H9 (cell line): ENCODE data around the gene RMND5B. TPM values are rescaled to one million over a fixed set of nuclear protein-coding genes. Genes with fewer than 3 reads are reported as not detected.

ENCODE experiments used
- DNase-seq: peaks from one replicate; pipeline ENCODE4 v3.0.0-alpha.2; 2017
- H2AFZ ChIP-seq: one replicate; pipeline ENCODE4 v1.6.1; 2013; ENCODE audit warnings: mild to moderate bottlenecking, low read length, control low read depth, moderate library complexity
- H2AK5ac ChIP-seq: 2 replicates; pipeline ENCODE4 v1.6.1; 2013; ENCODE audit warnings: low read length, control low read depth, mixed read lengths; ENCODE audit not compliant: insufficient read length
- H2BK120ac ChIP-seq: one replicate; pipeline ENCODE4 v1.6.1; 2013; ENCODE audit warnings: low read depth, mild to moderate bottlenecking, low read length, control low read depth, inconsistent platforms; ENCODE audit not compliant: poor library complexity, severe bottlenecking
- H2BK12ac ChIP-seq: 2 replicates; pipeline ENCODE4 v1.6.1; 2013; ENCODE audit warnings: low read length, control low read depth, mixed read lengths, low read depth; ENCODE audit not compliant: insufficient read length
- H2BK15ac ChIP-seq: 2 replicates; pipeline ENCODE4 v1.6.1; 2013; ENCODE audit warnings: low read depth, low read length, control low read depth
- H2BK20ac ChIP-seq: one replicate; pipeline ENCODE4 v1.6.1; 2013; ENCODE audit warnings: low read depth, mild to moderate bottlenecking, low read length, control low read depth, inconsistent platforms; ENCODE audit not compliant: poor library complexity, severe bottlenecking
- H2BK5ac ChIP-seq: 2 replicates; pipeline ENCODE4 v1.6.1; 2013; ENCODE audit warnings: low read length, control low read depth, mixed read lengths; ENCODE audit not compliant: insufficient read length
- H3K14ac ChIP-seq: 2 replicates; pipeline ENCODE4 v1.6.1; 2013; ENCODE audit warnings: low read length, control low read depth; ENCODE audit not compliant: insufficient read depth
- H3K18ac ChIP-seq: 2 replicates; pipeline ENCODE4 v1.6.1; 2013; ENCODE audit warnings: low read depth, mild to moderate bottlenecking, mixed read lengths, low read length, control low read depth; ENCODE audit not compliant: insufficient read length
- H3K23ac ChIP-seq: 2 replicates; pipeline ENCODE4 v1.6.1; 2013; ENCODE audit warnings: low read length, control low read depth, mixed read lengths, low read depth; ENCODE audit not compliant: insufficient read length
- H3K23me2 ChIP-seq: 2 replicates; pipeline ENCODE4 v1.6.1; 2013; ENCODE audit warnings: low read depth, mild to moderate bottlenecking, mixed read lengths, low read length, control low read depth; ENCODE audit not compliant: insufficient read length, poor library complexity, severe bottlenecking
- H3K27ac ChIP-seq: 2 replicates; pipeline ENCODE4 v1.5.1; 2013; ENCODE audit warnings: low read length, control low read depth, mixed read lengths, low read depth; ENCODE audit not compliant: insufficient read length
- H3K27me3 ChIP-seq: 2 replicates; pipeline ENCODE4 v1.6.1; 2013; ENCODE audit warnings: low read length, control low read depth, inconsistent platforms; ENCODE audit not compliant: insufficient read depth
- H3K4ac ChIP-seq: 2 replicates; pipeline ENCODE4 v1.6.1; 2013; ENCODE audit warnings: low read depth, mild to moderate bottlenecking, control low read depth, inconsistent platforms, low read length, moderate library complexity
- H3K4me1 ChIP-seq: 2 replicates; pipeline ENCODE4 v1.6.1; 2013; ENCODE audit warnings: low read length, control low read depth, inconsistent platforms; ENCODE audit not compliant: insufficient read depth
- H3K4me2 ChIP-seq: 2 replicates; pipeline ENCODE4 v1.6.1; 2013; ENCODE audit warnings: low read length, control low read depth, mixed read lengths; ENCODE audit not compliant: insufficient read length, insufficient read depth
- H3K56ac ChIP-seq: 2 replicates; pipeline ENCODE4 v1.6.1; 2013; ENCODE audit warnings: low read depth, mild to moderate bottlenecking, mixed read lengths, low read length, control low read depth; ENCODE audit not compliant: insufficient read length
- H3K79me1 ChIP-seq: 2 replicates; pipeline ENCODE4 v1.6.1; 2013; ENCODE audit warnings: low read depth, mild to moderate bottlenecking, moderate library complexity, low read length, control low read depth, inconsistent platforms; ENCODE audit not compliant: insufficient read depth, poor library complexity, severe bottlenecking
- H3K79me2 ChIP-seq: 2 replicates; pipeline ENCODE4 v1.6.1; 2013; ENCODE audit warnings: low read length, control low read depth, inconsistent platforms; ENCODE audit not compliant: insufficient read depth
- H3K9ac ChIP-seq: 2 replicates; pipeline ENCODE4 v1.6.1; 2013; ENCODE audit warnings: low read length, control low read depth, mixed read lengths; ENCODE audit not compliant: insufficient read length; ENCODE audit errors: extremely low read depth
- H3K9me3 ChIP-seq: one replicate; pipeline ENCODE4 v1.6.1; 2013; ENCODE audit warnings: low read depth, low read length, inconsistent platforms; ENCODE audit not compliant: control insufficient read depth
- H3T11ph ChIP-seq: one replicate; pipeline ENCODE4 v1.6.1; 2013; ENCODE audit warnings: mild to moderate bottlenecking, low read length, control low read depth, inconsistent platforms
- H4K20me1 ChIP-seq: one replicate; pipeline ENCODE4 v1.6.1; 2013; ENCODE audit not compliant: control insufficient read depth, insufficient read length, insufficient read depth
- H4K5ac ChIP-seq: 2 replicates; pipeline ENCODE4 v1.6.1; 2013; ENCODE audit warnings: low read depth, mild to moderate bottlenecking, mixed read lengths, low read length, control low read depth; ENCODE audit not compliant: insufficient read length
- H4K8ac ChIP-seq: replicated peaks from 2 replicates; pipeline ENCODE4 v1.6.1; 2013; ENCODE audit warnings: low read length, control low read depth, mixed read lengths, low read depth; ENCODE audit not compliant: insufficient read length
- H4K91ac ChIP-seq: 2 replicates; pipeline ENCODE4 v1.6.1; 2013; ENCODE audit warnings: low read depth, mild to moderate bottlenecking, moderate library complexity, mixed read lengths, low read length, control low read depth; ENCODE audit not compliant: insufficient read length
- H3K27ac Mint-ChIP-seq, 3 experiments: 2 replicates in 2 of 3; 3 replicates in 1 of 3; pipeline ENCODE4 v1.8.0; 2020 to 2021; ENCODE audit warnings: mixed read lengths in 3 of 3, mild to moderate bottlenecking in 1 of 3, moderate library complexity in 1 of 3
- H3K27me3 Mint-ChIP-seq: 2 replicates; pipeline ENCODE4 v1.8.0; 2021; ENCODE audit warnings: low read depth, mild to moderate bottlenecking, moderate library complexity, mixed read lengths
- H3K36me3 Mint-ChIP-seq, 3 experiments: 2 replicates in 2 of 3; 3 replicates in 1 of 3; pipeline ENCODE4 v1.8.0; 2020 to 2021; ENCODE audit warnings: low read depth in 3 of 3, mixed read lengths in 3 of 3; ENCODE audit not compliant: insufficient read depth in 1 of 3
- H3K4me1 Mint-ChIP-seq, 2 experiments: 2 replicates each; pipeline ENCODE4 v1.8.0; 2020; ENCODE audit warnings: mixed read lengths in 2 of 2
- H3K4me3 Mint-ChIP-seq, 2 experiments: 2 replicates in 1 of 2; 3 replicates in 1 of 2; pipeline ENCODE4 v1.8.0; 2020 to 2021; ENCODE audit warnings: mild to moderate bottlenecking in 2 of 2, mixed read lengths in 2 of 2, moderate library complexity in 1 of 2
- H3K9me3 Mint-ChIP-seq, 2 experiments: 2 replicates in 1 of 2; 3 replicates in 1 of 2; pipeline ENCODE4 v1.8.0; 2020; ENCODE audit warnings: mild to moderate bottlenecking in 2 of 2, mixed read lengths in 2 of 2, moderate library complexity in 1 of 2
- whole genome bisulfite sequencing: extraction: QIAGEN DNeasy Blood & Tissue Kit; methylation state at CpG from one replicate; pipeline ENCODE4 v1.1.7; 2013; ENCODE audit warnings: missing lambda C conversion rate, low lambda C conversion rate, mixed read lengths; ENCODE audit not compliant: insufficient read length; ENCODE audit errors: extremely low coverage; 5-methylcytosine and 5-hydroxymethylcytosine counted together
- total RNA-seq: library from RNA; stranded (reverse); gene quantifications from 2 replicates; pipeline ENCODE4 v1.2.1, GENCODE V29; 2021
- TF ChIP-seq, protein P1 (sequence below): fragments of 200-600 bp; sonication (generic); conservative IDR thresholded peaks from 3 replicates; pipeline ENCODE4 v1.8.0; 2021; ENCODE audit warnings: antibody characterized with exemption, mild to moderate bottlenecking

RMND5B gene
- total RNA-seq, 1 experiment from 2014 or later, result 86.4 TPM

DNA sequence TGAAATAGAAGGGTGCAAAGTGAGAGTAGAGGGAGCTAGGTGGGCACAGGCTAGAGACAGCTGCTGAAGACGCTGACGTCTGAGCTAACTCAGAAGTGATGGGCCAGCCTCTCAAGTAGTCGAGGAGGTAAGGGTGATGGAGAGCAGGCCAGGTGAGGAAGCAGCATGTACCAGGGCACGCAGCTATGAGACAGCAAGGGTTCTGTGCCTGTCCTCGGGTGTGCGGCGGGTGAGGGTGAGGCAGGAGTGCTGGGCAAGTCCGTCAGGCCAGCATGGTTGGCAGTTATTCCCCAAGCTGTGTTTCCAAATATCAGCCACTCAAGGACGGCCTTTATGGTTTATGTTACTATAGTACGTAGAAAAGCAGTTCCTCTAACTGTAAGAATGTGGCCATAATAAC, 6.2 kb downstream of the RMND5B start:
- TF ChIP-seq, protein P1, sequence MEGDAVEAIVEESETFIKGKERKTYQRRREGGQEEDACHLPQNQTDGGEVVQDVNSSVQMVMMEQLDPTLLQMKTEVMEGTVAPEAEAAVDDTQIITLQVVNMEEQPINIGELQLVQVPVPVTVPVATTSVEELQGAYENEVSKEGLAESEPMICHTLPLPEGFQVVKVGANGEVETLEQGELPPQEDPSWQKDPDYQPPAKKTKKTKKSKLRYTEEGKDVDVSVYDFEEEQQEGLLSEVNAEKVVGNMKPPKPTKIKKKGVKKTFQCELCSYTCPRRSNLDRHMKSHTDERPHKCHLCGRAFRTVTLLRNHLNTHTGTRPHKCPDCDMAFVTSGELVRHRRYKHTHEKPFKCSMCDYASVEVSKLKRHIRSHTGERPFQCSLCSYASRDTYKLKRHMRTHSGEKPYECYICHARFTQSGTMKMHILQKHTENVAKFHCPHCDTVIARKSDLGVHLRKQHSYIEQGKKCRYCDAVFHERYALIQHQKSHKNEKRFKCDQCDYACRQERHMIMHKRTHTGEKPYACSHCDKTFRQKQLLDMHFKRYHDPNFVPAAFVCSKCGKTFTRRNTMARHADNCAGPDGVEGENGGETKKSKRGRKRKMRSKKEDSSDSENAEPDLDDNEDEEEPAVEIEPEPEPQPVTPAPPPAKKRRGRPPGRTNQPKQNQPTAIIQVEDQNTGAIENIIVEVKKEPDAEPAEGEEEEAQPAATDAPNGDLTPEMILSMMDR, result no peak
- H3K14ac ChIP-seq, result no peak overlapping the region; the same call in 1 of the 2 replicates
- H3K4me1 ChIP-seq, result no peaks in the 10 kb centered on the region
- H2BK5ac ChIP-seq, result no peak overlapping the region
- no peaks in the 10 kb centered on the region for H3K23me2 ChIP-seq
- H2BK120ac ChIP-seq, result no peak overlapping the region
- H3K56ac ChIP-seq, result no peak overlapping the region
- H3T11ph ChIP-seq, result no peak overlapping the region
- H3K4ac ChIP-seq, result no peak overlapping the region
- WGBS, result no CpG with 5 or more reads among the region's 10 CpGs
- no peak overlapping the region for H2BK15ac ChIP-seq
- H3K23ac ChIP-seq, result no peak overlapping the region
- H3K79me2 ChIP-seq, result peaks cover 10% of the 10 kb centered on the region; the same call in 1 of the 2 replicates
- H2BK20ac ChIP-seq, result no peak overlapping the region
- H3K9me3 ChIP-seq, result no peaks in the 10 kb centered on the region
- H4K8ac ChIP-seq, result no peak overlapping the region
- Mint-ChIP-seq H3K9me3 (no peaks in the 10 kb centered on the region), H3K36me3 (peaks cover 38 to 72% (median 69%) of the 10 kb centered on the region in 3 experiments), H3K4me3 (no peak overlapping the region), H3K4me1 (peaks cover 8 to 12% of the 10 kb centered on the region in 2 experiments; a peak in 3 of 4 replicates), H3K27me3 (no peaks in the 10 kb centered on the region), H3K27ac (peak overlapping the region in 2 of 3 experiments; percentile 23 to 62; a peak in 4 of 7 replicates)
- H3K18ac ChIP-seq, result no peak overlapping the region
- H2BK12ac ChIP-seq, result no peak overlapping the region
- H2AFZ ChIP-seq, result no peak overlapping the region
- no peak overlapping the region for H4K91ac ChIP-seq
- H3K4me2 ChIP-seq, result no peak overlapping the region
- no peak for DNase-seq
- H3K79me1 ChIP-seq, result peaks cover 5% of the 10 kb centered on the region
- no peak overlapping the region for H3K9ac ChIP-seq
- H4K20me1 ChIP-seq, result no peaks in the 10 kb centered on the region
- no peaks in the 10 kb centered on the region; the same call in 1 of the 2 replicates for H3K27me3 ChIP-seq
- no peak overlapping the region for H2AK5ac ChIP-seq
- H4K5ac ChIP-seq, result no peak overlapping the region
- H3K27ac ChIP-seq, result no peak overlapping the region
